IMR-90 (cell line): ENCODE results near the gene HPSE2. TPM values are rescaled to one million over a fixed set of nuclear protein-coding genes. Genes with fewer than 3 reads are reported as not detected.

Experiments used
- ATAC-seq: fragments of 200-7000 bp; cut with Tn5 transposase; 2 replicates; pipeline ENCODE4 v1.9.1; 2020; ENCODE audit warnings: low read depth, mild to moderate bottlenecking, moderate library complexity
- BruUV-seq: library from RNA; stranded (reverse); fragments of 400-500 nt; replicated peaks from 2 replicates; lab custom pipeline; 2021; lab: Mats Ljungman, UMichigan
- CTCF ChIA-PET: fragments of 300-600 bp; formaldehyde crosslinking; extraction: SDS; loops from one replicate; lab custom pipeline; 2021; ENCODE audit warnings: antibody characterized with exemption; lab: Yijun Ruan, JAX
- POLR2A ChIA-PET: fragments of 300-600 bp; sonication (Branson Sonifier 250); formaldehyde crosslinking; loops from one replicate; lab custom pipeline; 2022; ENCODE audit warnings: antibody characterized with exemption; ENCODE audit not compliant: unreplicated experiment; lab: Charles Lee
- DNase-seq: peaks from one replicate; pipeline ENCODE4 v3.0.0; 2013
- H2AFZ ChIP-seq: replicated peaks from 2 replicates; pipeline ENCODE3; 2013; ENCODE audit warnings: low read length, mild to moderate bottlenecking; ENCODE audit not compliant: poor library complexity
- H2AK5ac ChIP-seq: 2 replicates; pipeline ENCODE4 v1.6.1; 2013; ENCODE audit warnings: low read depth, low read length, inconsistent platforms
- H2AK9ac ChIP-seq: replicated peaks from 2 replicates; pipeline ENCODE3; 2013; ENCODE audit warnings: mild to moderate bottlenecking, low read depth, low read length, moderate library complexity; ENCODE audit not compliant: poor library complexity
- H2BK120ac ChIP-seq: 2 replicates; pipeline ENCODE4 v1.6.1; 2013; ENCODE audit warnings: low read depth, low read length, inconsistent platforms
- H2BK15ac ChIP-seq: 3 replicates; pipeline ENCODE4 v1.6.1; 2013; ENCODE audit warnings: low read depth, low read length, inconsistent platforms
- H2BK20ac ChIP-seq: 2 replicates; pipeline ENCODE4 v1.6.1; 2013; ENCODE audit warnings: low read depth, mild to moderate bottlenecking, inconsistent platforms, low read length, moderate library complexity
- H2BK5ac ChIP-seq: 2 replicates; pipeline ENCODE4 v1.6.1; 2013; ENCODE audit warnings: mild to moderate bottlenecking, low read depth, low read length, inconsistent platforms; ENCODE audit not compliant: poor library complexity, severe bottlenecking
- H3K14ac ChIP-seq: replicated peaks from 2 replicates; pipeline ENCODE4 v1.6.1; 2013; ENCODE audit warnings: low read depth, low read length, inconsistent platforms
- H3K18ac ChIP-seq: 2 replicates; pipeline ENCODE4 v1.6.1; 2013; ENCODE audit warnings: low read depth, low read length, control low read depth
- H3K23ac ChIP-seq: 2 replicates; pipeline ENCODE4 v1.6.1; 2013; ENCODE audit warnings: low read depth, low read length, inconsistent platforms
- H3K27ac ChIP-seq: 2 replicates; pipeline ENCODE4 v1.5.1; 2013; ENCODE audit warnings: mild to moderate bottlenecking, control low read depth, low read length; ENCODE audit not compliant: insufficient read depth
- H3K27me3 ChIP-seq: 2 replicates; pipeline ENCODE4 v1.6.1; 2013; ENCODE audit warnings: low read length; ENCODE audit not compliant: control insufficient read depth, insufficient read depth
- H3K36me3 ChIP-seq: 2 replicates; pipeline ENCODE4 v1.6.1; 2013; ENCODE audit warnings: low read length, mixed read lengths; ENCODE audit not compliant: control insufficient read depth, insufficient read depth
- H3K4ac ChIP-seq: 2 replicates; pipeline ENCODE4 v1.6.1; 2013; ENCODE audit warnings: low read depth, low read length, inconsistent platforms
- H3K4me1 ChIP-seq: 2 replicates; pipeline ENCODE4 v1.6.1; 2013; ENCODE audit warnings: low read length, mixed read lengths; ENCODE audit not compliant: control insufficient read depth, insufficient read depth
- H3K4me2 ChIP-seq: 2 replicates; pipeline ENCODE4 v1.6.1; 2013; ENCODE audit warnings: low read depth, mild to moderate bottlenecking, control low read depth, low read length, moderate library complexity
- H3K4me3 ChIP-seq: 2 replicates; pipeline ENCODE4 v1.5.1; 2013; ENCODE audit warnings: low read depth, mild to moderate bottlenecking, control low read depth, low read length, moderate library complexity; ENCODE audit not compliant: insufficient read depth
- H3K56ac ChIP-seq: 2 replicates; pipeline ENCODE4 v1.6.1; 2013; ENCODE audit warnings: low read length, inconsistent platforms; ENCODE audit not compliant: insufficient read depth; ENCODE audit errors: extremely low read depth
- H3K79me1 ChIP-seq, 2 experiments: 2 replicates each; pipeline ENCODE4 v1.6.1; 2013; ENCODE audit warnings: low read length in 2 of 2, inconsistent platforms in 1 of 2, low read depth in 1 of 2
- H3K9ac ChIP-seq: 2 replicates; pipeline ENCODE4 v1.6.1; 2013; ENCODE audit warnings: low read depth, low read length, control low read depth
- H3K9me1 ChIP-seq: 2 replicates; pipeline ENCODE4 v1.6.1; 2013; ENCODE audit warnings: low read length, inconsistent platforms; ENCODE audit not compliant: insufficient read depth
- H3K9me3 ChIP-seq: 2 replicates; pipeline ENCODE4 v1.6.1; 2013; ENCODE audit warnings: low read length; ENCODE audit not compliant: control insufficient read depth, insufficient read depth
- H4K20me1 ChIP-seq: 2 replicates; pipeline ENCODE4 v1.6.1; 2013; ENCODE audit warnings: low read length, inconsistent platforms; ENCODE audit not compliant: insufficient read depth
- H4K5ac ChIP-seq: 2 replicates; pipeline ENCODE4 v1.6.1; 2013; ENCODE audit warnings: mild to moderate bottlenecking, low read depth, low read length, control low read depth
- H4K8ac ChIP-seq, 2 experiments: 2 replicates each; pipeline ENCODE4 v1.6.1; 2013; ENCODE audit warnings: low read depth in 2 of 2, low read length in 2 of 2, control low read depth in 1 of 2, inconsistent platforms in 1 of 2
- H4K91ac ChIP-seq: 2 replicates; pipeline ENCODE4 v1.6.1; 2013; ENCODE audit warnings: low read depth, low read length, inconsistent platforms; ENCODE audit not compliant: insufficient read depth
- BHLHE40 ChIP-seq: fragments of 150-350 bp; IDR thresholded peaks from 2 replicates; pipeline ENCODE4 v1.6.1; 2016; ENCODE audit warnings: mild to moderate bottlenecking, low read depth, low read length
- CEBPB ChIP-seq: IDR thresholded peaks from 2 replicates; pipeline ENCODE4 v1.6.1; 2012; ENCODE audit warnings: low read depth, low read length, improper control_type of control experiment
- CHD1 ChIP-seq: IDR thresholded peaks from 2 replicates; pipeline ENCODE4 v1.6.1; 2012; ENCODE audit warnings: low read depth, low read length, improper control_type of control experiment
- CTCF ChIP-seq: conservative IDR thresholded peaks from 2 replicates; pipeline ENCODE4 v1.5.1; 2012; ENCODE audit warnings: mild to moderate bottlenecking, low read depth, low read length, improper control_type of control experiment
- ELK1 ChIP-seq: fragments of 150-350 bp; IDR thresholded peaks from 2 replicates; pipeline ENCODE4 v1.6.1; 2016; ENCODE audit warnings: low read depth, mild to moderate bottlenecking, low read length, moderate library complexity, borderline replicate concordance
- FOS ChIP-seq: fragments of 150-350 bp; IDR thresholded peaks from 2 replicates; pipeline ENCODE4 v1.6.1; 2016; ENCODE audit warnings: low read depth, low read length
- MAFK ChIP-seq: IDR thresholded peaks from 2 replicates; pipeline ENCODE4 v1.6.1; 2012; ENCODE audit warnings: low read depth, low read length, improper control_type of control experiment
- MAZ ChIP-seq: IDR thresholded peaks from 2 replicates; pipeline ENCODE4 v1.6.1; 2012; ENCODE audit warnings: low read depth, mild to moderate bottlenecking, low read length, improper control_type of control experiment, moderate library complexity, borderline replicate concordance
- MXI1 ChIP-seq: IDR thresholded peaks from 2 replicates; pipeline ENCODE4 v1.6.1; 2012; ENCODE audit warnings: low read depth, mild to moderate bottlenecking, low read length, moderate library complexity, borderline replicate concordance
- NFE2L2 ChIP-seq: fragments of 150-350 bp; IDR thresholded peaks from 2 replicates; pipeline ENCODE4 v1.6.1; 2016; ENCODE audit warnings: low read depth, mild to moderate bottlenecking, low read length
- POLR2A ChIP-seq: IDR thresholded peaks from 2 replicates; pipeline ENCODE4 v1.6.1; 2012; ENCODE audit warnings: mild to moderate bottlenecking, low read depth, low read length
- RAD21 ChIP-seq: IDR thresholded peaks from 2 replicates; pipeline ENCODE4 v1.6.1; 2012; ENCODE audit warnings: low read length, improper control_type of control experiment
- RCOR1 ChIP-seq: IDR thresholded peaks from 2 replicates; pipeline ENCODE4 v1.6.1; 2012; ENCODE audit warnings: mild to moderate bottlenecking, low read length, improper control_type of control experiment; ENCODE audit not compliant: insufficient replicate concordance
- RFX5 ChIP-seq: IDR thresholded peaks from 2 replicates; pipeline ENCODE4 v1.8.0; 2012; ENCODE audit warnings: low read depth, mild to moderate bottlenecking, low read length, moderate library complexity
- SMC3 ChIP-seq: fragments of 150-350 bp; IDR thresholded peaks from 2 replicates; pipeline ENCODE4 v1.6.1; 2016; ENCODE audit warnings: low read depth, mild to moderate bottlenecking, antibody characterized with exemption, low read length, moderate library complexity
- USF2 ChIP-seq: fragments of 150-350 bp; IDR thresholded peaks from 2 replicates; pipeline ENCODE4 v1.6.1; 2017; ENCODE audit warnings: mild to moderate bottlenecking, antibody characterized with exemption, low read length, low read depth
- WGBS, 2 experiments: methylation state at CpG; one replicate each; pipeline versions ENCODE4 v1.1.5 to v1.1.7; 2013; ENCODE audit warnings: missing lambda C conversion rate in 2 of 2; ENCODE audit not compliant: insufficient read length in 1 of 2; ENCODE audit errors: extremely low coverage in 2 of 2; 5-methylcytosine and 5-hydroxymethylcytosine counted together
- dilution Hi-C: fragments of 300-500 bp; cut with HindIII; formaldehyde crosslinking; loops from one replicate; pipeline ENCODE4 v1.14.3; 2018; ENCODE audit warnings: low sequenced_read_pairs; ENCODE audit not compliant: unreplicated experiment
- in situ Hi-C: fragments of 300-500 bp; cut with MboI; formaldehyde crosslinking; loops from 3 replicates; pipeline ENCODE4 v1.14.3; 2019; ENCODE audit warnings: low sequenced_read_pairs, inconsistent platforms, mixed read lengths
- intact Hi-C: fragments of 100-400 bp; cut with micrococcal nuclease; formaldehyde crosslinking; loops from 2 replicates; pipeline ENCODE4 v1.10.0; 2022
- polyA plus RNA-seq, 3 experiments: library from polyadenylated mRNA; depleted of rRNA; stranded (reverse); fragments of >200 nt; gene quantifications; 2 replicates each; pipeline ENCODE4 v1.2.3, GENCODE V29; 2012; ENCODE audit warnings: low replicate concordance in 1 of 3
- total RNA-seq: library from RNA; depleted of rRNA; stranded (reverse); fragments of >200 nt; gene quantifications from 2 replicates; pipeline ENCODE4 v1.2.3, GENCODE V29; 2012

The HPSE2 gene
- total and polyA plus RNA-seq, 2 of the 4 experiments (the other 2 are of a cell fraction): not detected

- no peak overlapping the region for H2BK15ac ChIP-seq
- H4K91ac ChIP-seq: no peak overlapping the region
Observed at GRCh38 chr10:98628206-98628605, 607.4 kb downstream of the HPSE2 start.

More at GRCh38 chr10:98628206-98628605, 607.4 kb downstream of the HPSE2 start:
- Histone ChIP-seq H4K20me1 (no peaks in the 10 kb centered on the region), H3K79me1 (no peaks in the 10 kb centered on the region), H3K56ac (no peak overlapping the region), H3K4me1 (no peaks in the 10 kb centered on the region), H3K14ac (no peak overlapping the region), H3K4ac (no peak overlapping the region), H2AK9ac (no peak overlapping the region), H4K8ac (no peak overlapping the region), H4K5ac (no peak overlapping the region), H3K9ac (no peak overlapping the region), H2AK5ac (no peak overlapping the region), H3K4me3 (no peak overlapping the region), H3K9me1 (no peaks in the 10 kb centered on the region), H2BK5ac (no peak overlapping the region), H3K27ac (no peak overlapping the region), H3K18ac (no peak overlapping the region), H3K27me3 (no peaks in the 10 kb centered on the region), H3K9me3 (no peaks in the 10 kb centered on the region), H2BK120ac (no peak overlapping the region), H2BK20ac (no peak overlapping the region), H3K23ac (no peak overlapping the region), H3K4me2 (no peak overlapping the region), H3K36me3 (no peaks in the 10 kb centered on the region), H2AFZ (no peak overlapping the region)
- TF ChIP-seq RFX5: no peak
- TF ChIP-seq ELK1: no peak
- TF ChIP-seq MXI1: no peak
- TF ChIP-seq NFE2L2: no peak
- TF ChIP-seq CHD1: no peak
- TF ChIP-seq BHLHE40: no peak
- no peak for TF ChIP-seq MAFK
- no peak for TF ChIP-seq SMC3
- TF ChIP-seq CEBPB: no peak
- TF ChIP-seq CTCF: no peak
- TF ChIP-seq USF2: no peak
- no peak for TF ChIP-seq POLR2A
- TF ChIP-seq RCOR1: no peak
- TF ChIP-seq MAZ: no peak
- TF ChIP-seq RAD21: no peak
- no peak for TF ChIP-seq FOS
- no peak for ATAC-seq
- in situ Hi-C loops (no loop called here), intact Hi-C loops (no loop called here), dilution Hi-C loops (no loop called here)
- WGBS, 2 experiments: no CpG with 5 or more reads among the region's 1 CpG
- ChIA-PET POLR2A (no interaction called here), CTCF (no interaction called here)
- DNase-seq: no peak
- BruUV-seq: no TSS peak
